CD4-positive, alpha-beta T cell (primary cell): Measurements from ENCODE around the gene ABCD3. TPM values are rescaled to one million over a fixed set of nuclear protein-coding genes. Genes with fewer than 3 reads are reported as not detected.
A peak's percentile ranks its signal among the peaks of the same experiment; 100 is the strongest.
"Not testable (repeated sequence)": the region's sequence is repeated elsewhere in the genome, so short reads cannot be mapped to it uniquely, and the experiment has no call there.

Experiments
- ATAC-seq: fragments of 200-7000 bp; cut with Tn5 transposase; one replicate; pipeline ENCODE4 v1.10.0; 2022; ENCODE audit warnings: mild to moderate bottlenecking; ENCODE audit not compliant: poor library complexity
- CTCF ChIA-PET: fragments of 350-600 bp; sonication (Branson Sonifier 250); formaldehyde crosslinking; loops from one replicate; lab custom pipeline; 2021; ENCODE audit warnings: antibody characterized with exemption, inconsistent platforms; lab: Charles Lee
- POLR2A ChIA-PET: fragments of 350-600 bp; sonication (Branson Sonifier 250); formaldehyde crosslinking; loops from one replicate; lab custom pipeline; 2021; ENCODE audit warnings: antibody characterized with exemption, inconsistent platforms; lab: Charles Lee
- DNase-seq, 14 experiments: peaks; one replicate each; pipeline ENCODE4 v3.0.0-alpha.2; 2013 to 2020; ENCODE audit warnings: mixed read lengths in 2 of 14
- H3K27ac ChIP-seq, 2 donors: one replicate each; pipeline versions ENCODE4 v1.5.1 to v1.7.0; 2013; ENCODE audit warnings: low read length in 2 of 2, low read depth in 1 of 2, mild to moderate bottlenecking in 1 of 2
- H3K27me3 ChIP-seq, 2 experiments: 1 replicate in 1 of 2; 2 replicates in 1 of 2; pipeline versions ENCODE4 v1.6.1 to v1.7.0; 2013; ENCODE audit warnings: low read length in 2 of 2, control low read depth in 1 of 2, mild to moderate bottlenecking in 1 of 2, moderate library complexity in 1 of 2; ENCODE audit not compliant: insufficient read depth in 2 of 2, control insufficient read depth in 1 of 2
- H3K36me3 ChIP-seq: one replicate; pipeline ENCODE4 v1.6.1; 2013; ENCODE audit warnings: low read length, control low read depth; ENCODE audit not compliant: insufficient read depth
- H3K4me1 ChIP-seq: one replicate; pipeline ENCODE4 v1.6.1; 2013; ENCODE audit warnings: low read length, control low read depth; ENCODE audit not compliant: insufficient read depth
- H3K4me3 ChIP-seq: one replicate; pipeline ENCODE4 v1.5.1; 2013; ENCODE audit warnings: mild to moderate bottlenecking, low read length, moderate library complexity
- H3K9me3 ChIP-seq, 2 experiments: 1 replicate in 1 of 2; 2 replicates in 1 of 2; pipeline versions ENCODE4 v1.6.1 to v1.7.0; 2013; ENCODE audit warnings: low read length in 2 of 2, mild to moderate bottlenecking in 2 of 2, control low read depth in 1 of 2, moderate library complexity in 1 of 2; ENCODE audit not compliant: control insufficient read depth in 1 of 2, insufficient read depth in 1 of 2
- H3K27ac Mint-ChIP-seq: one replicate; pipeline ENCODE4 v1.8.0; 2020; ENCODE audit warnings: mixed read lengths
- H3K27me3 Mint-ChIP-seq: one replicate; pipeline ENCODE4 v1.8.0; 2021; ENCODE audit warnings: mixed read lengths
- H3K36me3 Mint-ChIP-seq: one replicate; pipeline ENCODE4 v1.8.0; 2021; ENCODE audit warnings: low read depth, mixed read lengths
- H3K4me1 Mint-ChIP-seq: one replicate; pipeline ENCODE4 v1.8.0; 2021; ENCODE audit warnings: low read depth, mixed read lengths
- H3K4me3 Mint-ChIP-seq: one replicate; pipeline ENCODE4 v1.8.0; 2020; ENCODE audit warnings: mild to moderate bottlenecking, mixed read lengths
- H3K9me3 Mint-ChIP-seq: one replicate; pipeline ENCODE4 v1.8.0; 2020; ENCODE audit warnings: mixed read lengths
- intact Hi-C, 2 experiments: fragments of 100-400 bp; cut with DNase I in 1 of 2; cut with micrococcal nuclease in 1 of 2; formaldehyde crosslinking; loops; one replicate each; pipeline versions ENCODE4 v1.15.1 to v1.9.0; 2023 to 2025; cut with DNase I, micrococcal nuclease
- polyA plus RNA-seq, 2 donors: library from polyadenylated mRNA; unstranded; fragments of 120-200 nt; gene quantifications; one replicate each; pipeline ENCODE4 v1.2.1, GENCODE V29; 2013
- total RNA-seq, 174 experiments: library from RNA in 2 of 174; stranded (reverse) in 2 of 174; gene quantifications; one replicate each; pipeline ENCODE4 v1.2.3 and lab custom pipeline; 2021 to 2026
- TF ChIP-seq, protein P1 (sequence below): fragments of 200-600 bp; IDR thresholded peaks from one replicate; pipeline ENCODE4 v1.8.0; 2022; ENCODE audit warnings: antibody characterized with exemption, mild to moderate bottlenecking

ABCD3 gene
- total RNA-seq (10 to 100 TPM; 13.0 to 13.5 TPM), total RNA-seq (lab: John Stamatoyannopoulos, UW) (20.8 to 448 (median 55.1) reads per million in 172 experiments)
- polyA plus RNA-seq (2013, experiment 1 of 2) = 20.5 TPM
- polyA plus RNA-seq (2013, experiment 2 of 2) = 19.5 TPM

DNA sequence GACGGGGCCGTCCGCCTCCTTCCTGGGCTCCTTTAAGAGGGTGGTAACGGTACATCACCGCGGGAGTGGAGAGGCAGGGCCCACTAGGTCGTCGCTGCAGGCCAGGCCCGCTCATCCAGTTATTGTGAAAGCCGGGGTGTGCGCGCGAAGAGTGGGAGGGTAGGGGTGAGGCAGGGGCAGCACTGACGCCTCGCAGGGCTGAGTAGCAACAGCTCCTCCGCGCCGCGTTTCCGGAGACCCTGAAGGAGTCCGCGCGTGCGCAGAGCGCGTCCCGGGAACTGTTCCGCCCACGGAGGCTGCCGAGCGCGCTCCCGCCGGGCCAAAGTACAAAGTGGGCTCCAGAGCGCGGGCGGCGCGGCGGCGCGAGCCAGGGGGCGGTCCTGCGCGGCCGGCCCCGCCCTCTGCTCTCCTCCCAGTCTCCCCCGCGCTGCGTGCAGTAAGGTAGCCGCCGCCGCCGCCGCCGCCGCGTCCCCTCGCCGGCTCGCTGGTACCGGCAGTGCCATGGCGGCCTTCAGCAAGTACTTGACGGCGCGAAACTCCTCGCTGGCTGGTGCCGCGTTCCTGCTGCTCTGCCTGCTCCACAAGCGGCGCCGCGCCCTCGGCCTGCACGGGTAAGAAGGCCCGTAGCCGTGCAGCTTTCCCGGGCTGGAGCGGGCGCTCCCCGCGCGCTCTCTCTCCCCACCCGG lies at the start of gene ABCD3:
Gene ABCD3 (plus strand): TSS at position 412 of the 686 bp plus-strand sequence. CDS start 90 bp downstream, at position 502.
- H3K4me3 Mint-ChIP-seq = no peak within 1 kb of the TSS
- peak within 1 kb of the TSS; percentile 61 to 77 for H3K27ac ChIP-seq
- no peaks in the 10 kb centered on the region for H3K9me3 ChIP-seq
- H3K4me1 Mint-ChIP-seq = peaks cover 41% of the 10 kb centered on the region
- ChIA-PET POLR2A (interaction anchor here (0.6 to 1.8 kb wide), 9 partner anchors 11 to 816 kb away, joined by 3 to 10 read pairs (median 4); partner anchors contain the start of genes ALG14, DNTTIP2 and RWDD3), CTCF (interaction anchor here (0.7 to 1.1 kb wide), 2 partner anchors 437 to 816 kb away, joined by 4 read pairs; partner anchors contain the start of gene RWDD3)
- no peak within 1 kb of the TSS for H3K27ac Mint-ChIP-seq
- intact Hi-C loops = loop anchor here (1.0 to 10.0 kb wide), 8 partner anchors 509 to 1453 kb away; partner anchors contain the start of genes GCLM (in 2 of the 2), ALG14 (in 1 of the 2), DIPK1A (in 1 of the 2) and DR1 (in 1 of the 2)
- H3K27me3 Mint-ChIP-seq = no peaks in the 10 kb centered on the region
- H3K9me3 Mint-ChIP-seq = no peaks in the 10 kb centered on the region
- DNase-seq = peak; percentile 92 to 99 (median 97)
- TF ChIP-seq, protein P1, sequence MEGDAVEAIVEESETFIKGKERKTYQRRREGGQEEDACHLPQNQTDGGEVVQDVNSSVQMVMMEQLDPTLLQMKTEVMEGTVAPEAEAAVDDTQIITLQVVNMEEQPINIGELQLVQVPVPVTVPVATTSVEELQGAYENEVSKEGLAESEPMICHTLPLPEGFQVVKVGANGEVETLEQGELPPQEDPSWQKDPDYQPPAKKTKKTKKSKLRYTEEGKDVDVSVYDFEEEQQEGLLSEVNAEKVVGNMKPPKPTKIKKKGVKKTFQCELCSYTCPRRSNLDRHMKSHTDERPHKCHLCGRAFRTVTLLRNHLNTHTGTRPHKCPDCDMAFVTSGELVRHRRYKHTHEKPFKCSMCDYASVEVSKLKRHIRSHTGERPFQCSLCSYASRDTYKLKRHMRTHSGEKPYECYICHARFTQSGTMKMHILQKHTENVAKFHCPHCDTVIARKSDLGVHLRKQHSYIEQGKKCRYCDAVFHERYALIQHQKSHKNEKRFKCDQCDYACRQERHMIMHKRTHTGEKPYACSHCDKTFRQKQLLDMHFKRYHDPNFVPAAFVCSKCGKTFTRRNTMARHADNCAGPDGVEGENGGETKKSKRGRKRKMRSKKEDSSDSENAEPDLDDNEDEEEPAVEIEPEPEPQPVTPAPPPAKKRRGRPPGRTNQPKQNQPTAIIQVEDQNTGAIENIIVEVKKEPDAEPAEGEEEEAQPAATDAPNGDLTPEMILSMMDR = no peak
- peaks cover 14% of the 10 kb centered on the region for H3K4me1 ChIP-seq
- peak within 1 kb of the TSS; percentile 82 for H3K4me3 ChIP-seq
- no peaks in the 10 kb centered on the region for H3K36me3 ChIP-seq
- no peaks in the 10 kb centered on the region for H3K27me3 ChIP-seq
- no peaks in the 10 kb centered on the region for H3K36me3 Mint-ChIP-seq
- peak; percentile 87 for ATAC-seq

DNA sequence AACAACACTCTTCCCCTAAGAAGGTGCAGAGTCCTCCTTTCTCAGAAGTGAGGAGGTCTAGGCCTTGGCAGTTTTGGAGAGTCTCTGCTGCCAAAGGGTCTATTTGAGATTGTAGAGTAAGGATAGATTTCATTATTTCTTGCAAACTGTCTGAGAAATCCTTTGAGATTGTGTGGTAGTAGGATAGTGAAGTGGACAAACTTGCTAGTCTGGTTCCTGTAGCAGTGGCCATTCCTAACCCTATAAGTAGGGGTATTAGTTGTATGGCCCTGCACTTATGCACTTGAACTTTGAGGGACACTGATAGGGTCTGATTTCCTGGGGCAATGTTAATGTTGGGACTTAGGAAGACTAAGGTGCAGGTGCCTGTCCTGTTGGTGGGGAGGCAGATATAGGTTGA lies 45.4 kb upstream of the ABCD3 start:
- H3K4me3 Mint-ChIP-seq, H3K36me3 Mint-ChIP-seq, POLR2A ChIA-PET: not testable (repeated sequence)

GRCh38 chr1:94373311-94373710 lies 44.9 kb upstream of the ABCD3 start:
- H3K27ac ChIP-seq, H3K4me1 Mint-ChIP-seq, H3K4me3 Mint-ChIP-seq, DNase-seq, H3K4me3 ChIP-seq, ATAC-seq, H3K36me3 ChIP-seq, CTCF ChIA-PET, intact Hi-C loops, POLR2A ChIA-PET, H3K27ac Mint-ChIP-seq, H3K36me3 Mint-ChIP-seq, H3K9me3 Mint-ChIP-seq, H3K4me1 ChIP-seq, H3K27me3 ChIP-seq: not testable (repeated sequence)
- H3K27me3 Mint-ChIP-seq = peaks cover 12% of the 10 kb centered on the region
- H3K9me3 ChIP-seq = peaks cover 5 to 10% of the 10 kb centered on the region in 2 experiments

More for the DNA sequence above, 45.4 kb upstream of the ABCD3 start:
- CTCF ChIA-PET, H3K27ac ChIP-seq, DNase-seq, H3K4me1 Mint-ChIP-seq, H3K4me3 ChIP-seq, H3K9me3 Mint-ChIP-seq, intact Hi-C loops, ATAC-seq, H3K27me3 ChIP-seq, H3K4me1 ChIP-seq, H3K27ac Mint-ChIP-seq, H3K36me3 ChIP-seq: not testable (repeated sequence)
- H3K27me3 Mint-ChIP-seq = peaks cover 12% of the 10 kb centered on the region
- H3K9me3 ChIP-seq = peaks cover 5 to 10% of the 10 kb centered on the region in 2 experiments

- POLR2A ChIA-PET, ATAC-seq, H3K36me3 ChIP-seq: not testable (repeated sequence)
Measured at GRCh38 chr1:94375666-94376065, 42.5 kb upstream of the ABCD3 start.

DNA sequence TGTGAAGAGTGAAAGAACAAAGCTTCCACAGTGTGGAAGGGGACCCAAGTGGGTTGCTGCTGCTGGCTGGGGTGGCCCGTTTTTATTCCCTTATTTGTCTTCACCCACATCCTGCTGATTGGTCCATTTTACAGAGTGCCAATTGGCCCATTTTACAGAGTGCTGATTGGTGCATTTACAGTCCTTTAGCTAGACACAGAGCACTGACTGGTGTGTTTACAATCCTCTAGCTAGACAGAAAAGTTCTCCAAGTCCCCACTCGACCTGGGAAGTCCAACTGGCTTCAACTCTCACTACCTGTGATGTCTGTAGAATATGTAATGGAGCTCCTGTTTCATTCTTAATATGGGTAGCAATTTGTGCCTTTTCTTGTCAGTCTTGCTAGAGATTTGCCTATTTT lies 39.7 kb upstream of the ABCD3 start:
- H3K36me3 ChIP-seq, ATAC-seq, H3K9me3 Mint-ChIP-seq, H3K27me3 Mint-ChIP-seq, H3K27me3 ChIP-seq, H3K9me3 ChIP-seq, H3K27ac Mint-ChIP-seq, H3K4me3 Mint-ChIP-seq, H3K36me3 Mint-ChIP-seq, CTCF ChIA-PET, POLR2A ChIA-PET, H3K27ac ChIP-seq, H3K4me3 ChIP-seq, DNase-seq, H3K4me1 ChIP-seq, intact Hi-C loops: not testable (repeated sequence)
- peaks cover 10% of the 10 kb centered on the region for H3K4me1 Mint-ChIP-seq

More at GRCh38 chr1:94375666-94376065, 42.5 kb upstream of the ABCD3 start:
- CTCF ChIA-PET, intact Hi-C loops, H3K27ac Mint-ChIP-seq, H3K27ac ChIP-seq, H3K36me3 Mint-ChIP-seq, H3K27me3 ChIP-seq, DNase-seq, H3K9me3 Mint-ChIP-seq, H3K4me1 Mint-ChIP-seq, H3K9me3 ChIP-seq, H3K4me1 ChIP-seq, H3K4me3 ChIP-seq, H3K4me3 Mint-ChIP-seq: not testable (repeated sequence)
- peaks cover 11% of the 10 kb centered on the region for H3K27me3 Mint-ChIP-seq
